ENCODE data around the gene GARRE1.
A peak's percentile ranks its signal among the peaks of the same experiment; 100 is the strongest.
"Not testable (repeated sequence)": the region's sequence is repeated elsewhere in the genome, so short reads cannot be mapped to it uniquely, and the experiment has no call there.

The GARRE1 gene

DNA sequence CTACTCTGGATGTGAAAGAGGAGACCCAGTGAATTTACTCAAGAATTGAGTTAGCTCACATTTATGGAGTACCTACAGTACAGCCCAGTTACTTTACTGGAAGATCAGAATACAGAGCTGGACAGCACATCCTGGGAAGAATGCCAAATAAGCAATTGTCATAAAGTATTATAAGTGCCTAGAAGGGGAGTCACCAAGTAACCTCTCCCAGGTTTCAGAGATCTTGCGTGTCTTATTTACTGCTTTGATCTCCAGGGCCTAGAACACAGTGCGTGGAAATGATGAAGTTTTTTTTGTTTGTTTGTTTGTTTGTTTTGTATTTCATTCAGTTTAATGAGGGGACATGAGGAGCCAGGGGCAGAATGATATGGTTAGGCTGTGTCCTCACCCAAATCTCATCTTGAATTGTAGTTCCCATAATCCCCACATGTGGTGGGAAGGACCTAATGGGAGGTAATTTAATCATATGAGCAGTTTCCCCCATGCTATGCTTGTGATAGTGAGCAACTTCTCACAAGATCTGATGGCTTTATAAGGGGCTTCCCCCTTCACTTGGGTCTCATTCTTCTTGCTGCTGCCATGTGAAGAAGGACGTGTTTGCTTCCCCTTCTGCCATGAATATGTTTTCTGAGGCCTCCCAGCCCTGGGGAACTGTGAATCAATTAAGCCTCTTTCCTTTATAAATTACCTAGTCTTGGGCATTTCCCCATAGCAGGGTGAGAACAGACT is 5.2 kb downstream of the GARRE1 start:
- DNase-seq: no peak

DNA sequence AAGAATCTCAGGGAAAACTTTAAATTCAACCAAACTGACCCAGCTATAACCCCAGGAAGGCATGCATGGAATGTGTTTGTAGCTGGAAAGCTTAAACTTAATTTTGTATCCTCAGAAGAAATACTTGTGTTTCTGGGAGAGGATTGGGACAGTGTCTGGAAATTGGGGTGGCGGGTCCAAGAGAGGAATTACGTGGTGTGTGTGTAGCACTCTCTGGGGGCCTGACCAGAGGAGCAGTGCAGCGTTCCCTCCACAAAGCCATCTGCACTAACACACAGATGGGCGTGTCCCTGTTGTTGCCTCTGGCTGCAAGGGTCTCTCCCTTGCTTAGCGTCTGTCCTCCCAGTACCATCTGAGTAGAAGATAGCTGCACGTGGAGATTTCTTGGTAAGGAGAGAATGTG is 6.4 kb downstream of the GARRE1 start:
- no peak for DNase-seq

DNA sequence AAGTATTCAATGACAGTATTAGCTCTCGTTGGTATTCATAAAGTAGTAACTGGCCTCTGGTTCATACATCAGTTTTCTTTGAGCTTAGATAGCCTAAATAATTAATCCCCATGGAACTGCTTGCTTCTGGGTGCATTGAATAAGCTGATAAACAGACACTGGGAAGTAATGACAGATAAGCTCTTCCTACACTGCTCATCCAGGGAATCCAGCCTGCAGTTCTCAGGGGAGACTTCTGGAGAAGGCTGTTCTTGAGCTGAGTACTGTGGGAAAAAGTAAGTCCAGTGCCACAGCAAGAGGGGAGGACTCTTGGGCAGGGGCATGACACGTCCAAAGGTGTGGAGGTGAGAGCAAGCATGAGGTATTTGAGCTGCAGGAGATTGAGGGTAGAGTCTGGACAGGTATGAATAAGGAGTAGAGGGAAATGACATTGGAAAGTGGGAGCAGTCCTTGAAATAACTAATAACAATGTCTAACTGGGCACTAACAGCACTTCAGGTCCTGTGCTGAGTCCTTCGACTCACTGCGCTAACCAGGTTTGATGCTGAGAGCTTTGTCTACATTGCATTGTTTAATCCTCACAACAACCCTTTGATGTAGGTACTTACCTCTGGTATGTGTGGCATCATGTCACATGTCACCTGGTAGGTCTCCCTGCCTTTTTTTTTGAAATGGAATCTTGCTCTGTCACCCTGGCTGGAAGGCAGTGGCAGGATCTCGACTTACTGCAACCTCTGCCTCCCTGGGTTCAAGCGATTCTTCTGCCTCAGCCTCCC is 7.2 kb downstream of the GARRE1 start:
- DNase-seq: no peak

DNA sequence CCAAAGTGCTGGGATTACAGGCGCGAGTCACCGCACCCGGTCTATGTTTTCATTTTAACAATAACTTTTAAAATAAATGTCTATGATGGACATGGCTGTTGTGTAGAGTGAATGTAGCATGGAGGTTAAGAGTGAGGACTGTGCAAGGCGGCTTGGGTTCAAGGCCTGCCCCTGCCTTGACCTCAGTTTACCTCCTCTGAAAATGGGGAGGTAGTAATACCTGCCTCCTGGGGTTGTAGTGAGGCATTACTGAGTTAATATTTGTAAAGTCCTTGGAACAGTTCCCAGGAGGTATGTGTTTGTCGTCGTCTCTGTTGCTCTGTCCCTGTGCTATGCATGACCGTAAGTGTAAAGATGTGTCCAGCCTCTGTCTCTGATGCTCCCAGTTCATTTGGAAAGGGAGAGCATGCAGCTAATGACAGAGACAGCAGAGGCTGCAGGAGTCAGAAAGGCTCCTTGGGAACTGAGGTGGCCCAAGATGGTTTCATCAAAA is 9.4 kb downstream of the GARRE1 start:
- DNase-seq: no peak

DNA sequence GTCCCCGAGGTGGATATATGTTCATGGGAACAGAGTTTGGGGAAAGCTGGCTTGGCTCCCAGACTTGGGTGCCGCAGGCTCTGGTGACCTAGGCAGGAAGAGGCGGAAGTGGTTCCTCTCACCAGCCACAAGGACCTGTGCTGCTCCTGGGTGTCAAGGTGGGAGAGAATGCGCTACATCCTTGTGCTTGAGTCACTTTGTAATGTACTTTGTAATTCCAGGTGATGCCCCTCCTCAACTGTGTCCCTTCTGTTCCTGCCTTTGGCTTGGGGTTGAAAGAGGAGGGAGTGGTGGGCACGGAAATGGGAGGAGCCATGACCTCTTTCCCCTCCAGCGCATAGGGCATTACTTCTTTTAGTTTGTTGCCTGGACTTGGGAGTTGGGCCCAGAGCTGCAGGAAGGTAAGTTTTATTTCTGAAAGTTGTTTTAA is 10.9 kb downstream of the GARRE1 start:
- DNase-seq: no peak

DNA sequence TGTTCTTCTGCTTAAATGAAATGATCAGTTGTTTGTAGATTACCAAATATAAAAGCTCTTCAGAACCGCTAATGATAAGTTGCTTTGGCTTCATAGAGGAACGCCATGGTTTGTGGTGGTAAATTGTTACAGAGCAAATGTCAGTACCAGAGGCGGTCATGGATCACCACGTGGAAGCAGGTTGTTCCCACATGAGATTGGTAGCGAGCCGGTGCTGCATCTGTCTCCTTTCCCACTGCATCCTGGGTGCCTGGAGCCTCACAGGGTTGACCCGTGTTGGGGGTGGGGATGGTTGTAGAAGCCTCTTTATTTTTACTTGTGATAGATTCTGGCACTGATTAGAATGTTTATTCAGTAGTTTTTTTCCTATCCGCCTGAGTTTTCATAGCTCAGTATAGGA is 14.7 kb downstream of the GARRE1 start:
- no peak for DNase-seq

DNA sequence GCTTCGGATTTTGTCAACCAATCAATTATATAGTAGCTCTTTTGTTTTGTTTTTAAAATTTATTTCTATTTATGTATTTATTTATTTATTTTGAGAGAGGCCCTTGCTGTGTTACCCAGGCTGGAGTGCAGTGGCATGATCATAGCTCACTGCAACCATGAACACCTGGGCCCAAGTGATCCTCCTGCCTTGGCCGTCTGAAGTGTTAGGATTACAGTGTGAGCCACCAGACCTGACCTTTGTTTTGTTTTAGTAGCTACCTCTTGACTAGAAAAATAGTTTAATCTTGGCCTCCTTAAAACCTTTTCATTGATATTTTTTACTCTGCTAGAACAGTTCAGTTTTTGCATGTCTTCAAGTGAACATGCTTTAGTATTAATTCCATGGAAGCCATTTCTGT is 15.1 kb downstream of the GARRE1 start:
- no peak for DNase-seq

DNA sequence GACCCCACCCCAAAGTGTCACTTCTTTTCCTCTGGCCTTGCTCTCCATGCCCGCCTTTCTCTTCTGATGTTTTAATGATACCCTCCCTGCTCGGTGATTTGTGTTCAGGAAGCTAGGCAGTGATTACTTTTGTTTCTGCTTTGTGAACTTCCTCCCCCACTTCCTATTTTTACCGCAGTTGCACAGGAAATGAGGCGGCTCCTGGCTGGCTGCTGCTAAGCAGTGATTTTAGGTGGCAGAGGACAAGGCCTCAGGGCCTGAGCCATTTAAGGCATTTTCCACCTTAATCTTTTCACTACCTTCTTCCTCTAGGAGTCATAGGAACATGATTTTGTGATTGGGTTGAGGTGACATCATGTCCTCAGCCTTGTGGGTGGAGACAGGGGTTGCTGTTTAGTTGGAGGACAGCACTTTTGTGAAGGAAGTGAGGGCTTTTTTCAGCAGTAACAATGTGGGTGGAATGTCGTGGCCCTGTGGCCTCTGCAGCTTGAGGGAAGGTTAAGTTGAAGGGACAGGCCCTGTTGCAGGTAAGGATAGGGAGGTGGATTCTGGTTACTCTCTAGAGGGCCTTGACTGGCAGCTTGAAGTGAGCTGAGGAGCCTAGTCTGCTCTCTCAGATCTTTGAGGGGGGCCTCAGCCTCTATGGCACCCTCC is 15.7 kb downstream of the GARRE1 start:
- peak; percentile 73 for DNase-seq

DNA sequence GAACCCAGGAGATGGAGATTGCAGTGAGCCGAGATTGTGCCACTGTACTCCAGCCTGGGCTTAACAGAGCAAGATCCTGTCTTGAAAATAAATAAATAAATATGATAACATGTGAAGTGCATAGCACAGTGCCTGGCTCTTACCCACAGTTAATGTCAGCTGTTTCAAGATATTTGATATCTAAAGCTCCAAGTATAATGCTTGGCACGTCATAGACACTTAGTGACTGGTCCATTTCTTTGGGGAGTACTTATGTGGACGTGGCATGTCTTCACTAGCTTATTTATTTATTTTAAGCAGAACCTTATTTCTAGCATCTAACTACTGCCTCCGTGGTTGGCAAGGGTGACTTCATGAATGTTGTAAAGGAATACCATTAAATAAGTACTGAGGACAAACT is 18.8 kb downstream of the GARRE1 start:
- no peak for DNase-seq

DNA sequence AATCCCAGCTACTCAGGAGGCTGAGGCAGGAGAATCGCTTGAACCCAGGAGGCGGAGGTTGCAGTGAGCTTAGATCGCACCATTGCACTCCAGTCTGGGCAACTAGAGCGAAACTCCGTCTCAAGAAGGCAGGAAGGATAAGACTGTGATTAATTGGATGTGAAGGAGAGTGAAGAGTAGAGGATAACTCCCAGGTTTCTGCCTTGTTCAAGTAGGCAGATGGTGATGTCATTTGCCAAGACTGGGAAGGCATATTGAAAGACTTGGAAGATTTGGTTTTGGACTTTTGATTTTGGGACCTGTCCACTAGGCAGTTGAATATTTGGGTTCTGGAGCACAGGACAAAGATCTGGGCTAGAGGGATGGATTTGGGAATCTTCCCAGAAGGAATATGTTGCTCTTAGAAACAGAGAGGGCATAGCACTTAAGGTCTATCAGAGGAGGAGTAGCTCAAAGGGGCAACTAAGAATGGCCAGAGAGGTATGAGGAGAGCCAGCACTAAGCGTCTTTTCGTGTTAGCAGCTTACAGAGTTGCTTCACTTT is 20.0 kb downstream of the GARRE1 start:
- no peak for DNase-seq

DNA sequence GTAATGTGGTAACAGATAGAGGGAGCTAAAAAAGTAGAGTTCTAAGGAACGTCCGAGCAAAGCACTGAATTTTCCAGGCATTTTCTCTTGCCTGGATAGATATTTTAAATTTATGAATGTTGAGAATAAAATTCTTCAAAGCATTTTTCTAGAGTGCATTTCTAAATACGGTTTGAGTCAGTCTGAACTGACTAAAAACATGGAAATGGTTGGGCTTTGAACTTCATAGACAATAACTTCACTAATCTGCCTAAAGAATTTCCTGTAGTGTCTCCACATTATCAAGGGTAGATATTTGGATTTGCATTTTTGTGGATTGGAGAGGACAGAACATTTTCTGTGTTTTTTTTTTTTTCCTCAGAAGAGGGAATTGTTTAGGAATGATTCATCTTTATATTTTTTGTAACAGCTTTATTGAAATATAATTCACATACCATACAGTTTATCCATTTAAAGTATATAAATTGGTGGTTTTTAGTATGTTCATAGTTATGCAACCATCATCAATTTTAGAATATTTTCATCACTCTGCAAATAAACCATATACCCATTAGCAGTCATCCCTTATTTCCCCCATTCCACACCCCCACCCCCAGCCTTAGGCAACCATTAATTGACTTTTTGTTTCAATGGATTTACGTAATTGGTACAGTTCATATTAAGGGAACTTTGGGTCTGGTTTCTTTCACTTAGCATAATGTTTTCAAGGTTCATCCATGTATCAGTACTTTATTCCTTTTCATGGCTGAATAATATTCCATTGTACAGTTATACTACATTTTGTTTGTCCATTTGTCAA is 20.7 kb downstream of the GARRE1 start:
- no peak for DNase-seq

DNA sequence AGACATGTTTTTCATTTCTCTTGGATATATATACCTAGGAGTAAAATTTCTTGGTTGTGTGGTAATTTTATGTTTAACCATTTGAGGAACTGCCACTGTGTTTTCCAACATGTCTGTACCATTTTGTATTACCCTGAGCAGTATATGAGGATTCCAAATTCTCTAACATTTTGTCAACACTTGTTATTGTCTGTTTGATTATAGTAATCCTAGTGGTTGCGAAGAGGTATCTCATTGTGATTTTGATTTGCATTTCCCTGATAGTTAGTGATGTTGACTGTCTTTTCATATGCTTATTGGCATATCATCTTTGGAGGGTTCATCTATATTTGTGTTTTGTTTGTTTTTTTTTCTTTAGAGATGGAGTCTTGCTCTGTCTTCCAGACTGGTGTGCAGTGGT is 21.4 kb downstream of the GARRE1 start:
- no peak for DNase-seq

DNA sequence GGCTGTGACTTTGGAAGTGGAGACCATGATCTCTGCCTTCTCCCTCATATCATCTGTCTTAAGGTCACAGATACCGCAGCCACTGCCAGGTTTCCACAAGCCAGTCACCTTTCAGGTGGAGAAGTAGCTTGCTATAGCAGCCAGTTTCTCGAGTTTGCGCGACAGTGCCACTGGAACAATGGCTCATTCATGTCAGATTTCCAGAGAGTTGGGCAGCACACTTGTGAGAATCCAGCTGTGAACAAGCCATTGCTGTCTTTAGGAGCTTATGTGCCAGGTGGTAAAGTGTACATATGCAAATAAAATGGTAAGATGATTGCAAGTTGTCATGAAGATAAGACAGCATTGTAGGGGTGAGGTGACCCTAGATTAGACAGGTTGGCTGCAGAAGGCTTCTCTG is 22.3 kb downstream of the GARRE1 start:
- no peak for DNase-seq

DNA sequence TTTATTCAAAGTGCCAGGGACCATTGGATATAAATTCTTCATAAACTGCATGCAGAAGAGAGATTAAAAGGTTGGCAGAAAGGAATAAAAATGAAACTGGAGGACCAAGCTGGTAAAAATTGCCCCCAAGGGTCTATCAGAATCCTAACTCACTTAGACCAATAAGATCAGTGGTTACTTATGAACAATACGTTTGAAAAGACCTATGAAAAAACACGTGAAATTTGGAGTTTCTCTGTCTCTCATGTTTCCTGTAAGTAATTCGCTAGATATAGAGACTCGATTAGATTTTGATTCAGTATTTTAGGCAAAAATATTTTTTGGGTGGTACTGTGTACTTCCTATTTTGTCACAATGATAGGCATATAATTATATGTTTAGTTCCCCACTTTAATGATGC is 22.9 kb downstream of the GARRE1 start:
- DNase-seq: no peak

DNA sequence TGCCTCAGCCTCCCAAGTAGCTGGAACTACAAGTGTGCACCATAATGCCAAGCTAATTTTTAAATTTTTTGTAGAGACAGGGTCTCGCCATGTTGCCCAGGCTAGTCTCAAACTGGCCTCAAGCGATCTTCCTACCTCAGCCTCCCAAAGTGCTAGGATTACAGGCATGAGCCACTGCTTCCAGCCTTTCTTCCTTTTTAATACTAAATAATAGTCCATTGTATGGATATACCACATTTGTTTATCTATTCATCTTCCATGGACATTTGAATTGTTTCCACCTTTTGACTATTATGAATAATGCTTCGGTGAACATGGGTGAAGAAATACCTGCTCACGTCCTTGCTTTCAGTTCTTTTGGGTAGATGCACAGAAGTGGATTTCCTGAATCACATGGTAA is 24.4 kb downstream of the GARRE1 start:
- no peak for DNase-seq

DNA sequence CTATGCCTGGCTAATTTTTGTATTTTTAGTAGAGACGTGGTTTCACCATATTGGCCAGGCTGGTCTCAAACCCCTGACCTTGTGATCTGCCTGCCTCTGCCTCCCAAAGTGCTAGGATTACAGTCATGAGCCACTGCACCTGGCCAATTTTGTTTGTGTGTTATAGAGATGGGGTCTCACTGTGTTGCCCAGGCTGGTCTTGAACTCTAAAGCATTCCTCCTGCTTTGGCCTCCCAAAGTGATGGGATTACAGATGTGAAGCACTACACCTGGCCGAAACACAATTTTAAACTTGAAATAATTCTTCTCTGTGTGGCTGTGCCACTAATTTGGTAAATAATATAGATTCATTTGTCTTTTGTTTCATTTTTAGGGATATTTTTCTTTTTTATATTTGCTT is 27.1 kb downstream of the GARRE1 start:
- not testable (repeated sequence) for DNase-seq

DNA sequence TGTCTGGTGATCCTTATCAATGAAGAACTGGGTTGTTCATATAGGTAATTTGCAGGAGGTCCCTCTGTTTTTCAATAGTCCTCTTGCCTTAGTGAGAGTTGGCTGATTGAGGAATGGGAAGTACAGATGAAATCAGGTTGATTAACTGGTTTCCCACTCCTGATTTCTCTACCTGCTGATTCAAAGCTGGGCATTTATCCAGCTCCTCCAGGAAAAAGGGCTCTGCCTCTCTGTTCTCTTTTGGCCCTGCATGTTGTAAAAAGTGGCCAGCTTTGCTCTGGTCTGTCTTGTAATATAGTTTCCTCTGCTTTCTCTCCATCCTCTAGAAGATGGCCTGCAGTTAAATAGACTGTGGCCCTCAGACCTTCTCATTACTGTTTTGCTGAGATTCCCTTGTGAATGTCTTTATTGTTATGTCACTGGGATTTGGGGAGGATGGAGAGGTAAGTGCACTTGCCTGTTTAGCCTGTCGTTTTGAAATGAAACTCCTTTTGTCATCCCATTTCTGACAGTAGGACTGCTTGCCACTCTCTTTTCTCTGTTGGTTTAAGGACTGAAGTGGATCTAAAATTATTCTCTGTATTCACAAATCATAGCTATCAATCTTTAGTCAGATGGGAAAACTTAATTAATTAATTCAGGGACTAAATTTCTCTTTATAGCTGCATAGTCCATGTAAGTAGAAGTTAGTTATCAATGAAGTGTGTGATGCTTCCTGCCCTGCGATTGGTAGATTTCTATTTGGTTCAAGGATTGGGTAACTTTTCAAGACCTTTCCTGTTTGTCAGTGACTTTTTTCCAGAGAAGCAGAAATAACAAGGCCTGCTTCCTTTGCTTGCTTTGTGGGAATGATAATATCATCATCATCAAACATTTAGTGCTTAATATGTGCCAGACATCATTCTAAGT is 28.5 kb downstream of the GARRE1 start:
- no peak for DNase-seq

DNA sequence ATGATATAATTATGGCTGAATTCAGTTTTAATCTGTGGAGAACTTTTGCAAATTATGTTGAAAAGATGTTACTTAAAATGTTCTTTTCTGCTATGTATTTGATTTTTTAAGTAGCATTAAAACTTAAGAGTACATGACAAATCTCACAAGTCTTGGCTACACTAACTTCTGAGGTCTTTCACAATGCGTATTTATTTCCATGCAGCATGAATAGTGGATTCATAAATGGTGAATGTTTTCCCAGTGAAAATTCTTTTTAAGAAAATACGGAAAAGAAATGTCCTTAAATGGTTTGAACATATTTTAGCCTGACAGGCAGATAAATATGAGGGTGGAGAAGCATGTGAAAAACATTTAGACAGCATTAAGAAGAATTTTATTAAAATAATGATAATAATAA is 30.2 kb downstream of the GARRE1 start:
- no peak for DNase-seq

DNA sequence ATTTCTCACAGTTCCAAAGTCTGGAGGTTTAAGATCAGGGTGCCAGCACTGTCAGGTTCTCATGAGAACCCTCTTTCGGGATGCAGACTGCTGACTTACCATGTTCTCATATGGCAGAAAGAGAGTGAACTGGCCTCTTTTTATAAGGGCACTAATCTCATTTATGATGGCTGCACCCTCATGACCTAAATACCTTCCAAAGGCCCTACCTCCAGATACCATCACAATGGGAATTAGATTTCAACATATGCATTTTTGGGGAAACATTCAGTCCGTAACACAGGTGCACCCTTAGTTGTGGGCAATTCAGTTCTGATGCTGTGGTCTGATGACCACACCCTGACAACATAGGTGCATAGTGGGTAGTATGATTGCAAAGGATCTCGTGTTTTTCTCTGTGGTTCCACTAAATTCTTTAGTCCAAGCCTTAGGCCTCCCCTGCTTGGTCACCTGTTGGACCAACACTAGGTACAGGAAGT is 33.3 kb downstream of the GARRE1 start:
- no peak for DNase-seq

DNA sequence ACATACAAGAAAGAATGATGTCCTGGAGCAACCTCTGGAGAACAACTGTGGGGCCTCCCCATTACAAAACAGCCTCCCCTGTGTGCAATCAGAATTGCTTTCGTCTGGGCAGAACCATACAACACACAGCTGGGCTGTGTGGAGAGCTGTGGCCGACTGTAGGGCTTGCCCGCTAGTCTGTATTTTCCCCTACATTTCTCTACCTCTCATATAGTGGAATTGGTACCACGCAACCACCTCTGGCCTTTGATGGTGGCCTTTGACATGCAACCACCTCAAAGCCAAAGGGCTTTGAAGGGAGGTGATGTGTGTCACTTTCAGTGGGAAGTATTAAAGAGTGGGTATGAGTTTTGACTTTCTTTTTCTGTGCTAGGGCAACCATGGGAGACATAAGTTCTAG is 34.0 kb downstream of the GARRE1 start:
- DNase-seq: no peak

DNA sequence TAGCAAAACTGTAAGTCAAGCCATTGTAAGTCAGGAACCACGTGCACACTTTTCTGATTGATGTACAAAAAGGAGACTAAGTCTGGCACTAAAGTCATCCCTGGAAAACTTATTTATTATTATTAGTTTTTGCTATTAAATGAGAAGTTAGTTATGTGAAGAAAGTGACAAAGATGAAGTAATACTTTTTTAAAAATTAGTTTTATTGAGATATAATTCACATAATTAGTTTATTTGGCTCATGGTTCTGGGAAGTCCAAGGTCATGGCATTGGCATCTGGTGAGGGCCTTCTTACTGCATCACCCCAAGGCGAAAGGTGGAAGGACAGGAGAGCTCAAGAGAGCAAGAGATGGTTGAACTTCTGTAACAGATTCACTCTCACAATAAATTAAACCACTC is 36.9 kb downstream of the GARRE1 start:
- no peak for DNase-seq

DNA sequence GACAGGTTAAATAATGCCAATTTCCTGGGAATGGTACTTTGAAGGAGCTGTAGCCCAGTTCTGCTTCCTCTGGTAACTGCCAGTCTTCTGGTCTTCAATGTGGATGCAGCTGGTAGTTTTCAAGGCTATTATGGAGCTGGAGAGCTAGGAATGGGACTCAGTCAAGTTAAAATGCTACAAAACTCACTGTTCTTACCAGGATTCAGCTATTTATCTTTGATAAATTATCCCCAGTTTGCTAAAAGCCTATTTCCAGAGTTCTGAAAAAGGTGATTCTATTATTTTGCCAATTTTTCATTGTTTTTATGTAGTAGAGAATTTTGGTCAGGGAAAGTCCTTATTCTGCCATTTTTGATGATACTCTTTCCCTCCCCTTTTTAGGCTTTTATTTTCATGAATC is 40.7 kb downstream of the GARRE1 start:
- no peak for DNase-seq

All from activated T-cell treated with anti-CD3 and anti-CD28 coated beads, Interleukin-2, amount 50 U/mL, for 1 hour (primary cell).